NT2/D1 (cell line): ENCODE measurements around the gene CANT1.

ENCODE experiments used
- DNase-seq: peaks from one replicate; pipeline ENCODE4 v3.0.0-alpha.2; 2011; ENCODE audit warnings: low read depth, low spot score
- H3K27me3 ChIP-seq: 2 replicates; pipeline ENCODE4 v1.6.0; 2011; ENCODE audit warnings: mild to moderate bottlenecking; ENCODE audit not compliant: insufficient read length, insufficient read depth
- H3K36me3 ChIP-seq: 2 replicates; pipeline ENCODE4 v1.6.1; 2011; ENCODE audit warnings: mild to moderate bottlenecking, low read length, mixed read lengths; ENCODE audit not compliant: insufficient read depth, insufficient read length
- H3K4me1 ChIP-seq: 2 replicates; pipeline ENCODE4 v1.5.1; 2011; ENCODE audit not compliant: insufficient read depth, insufficient read length
- H3K4me3 ChIP-seq: 2 replicates; pipeline ENCODE4 v1.5.1; 2011; ENCODE audit warnings: low read depth; ENCODE audit not compliant: insufficient read length
- H3K9ac ChIP-seq: 2 replicates; pipeline ENCODE4 v1.6.0; 2011; ENCODE audit warnings: low read depth; ENCODE audit not compliant: insufficient read length
- H3K9me3 ChIP-seq: 2 replicates; pipeline ENCODE4 v1.5.1; 2011; ENCODE audit warnings: mild to moderate bottlenecking, low read length; ENCODE audit not compliant: insufficient read depth
- SUZ12 ChIP-seq: IDR thresholded peaks from 2 replicates; pipeline ENCODE4 v1.6.1; 2011; ENCODE audit not compliant: insufficient read length, insufficient read depth; ENCODE audit errors: extremely low read depth
- YY1 ChIP-seq: IDR thresholded peaks from 2 replicates; pipeline ENCODE4 v1.6.1; 2011; ENCODE audit not compliant: insufficient read length, insufficient read depth
- ZNF274 ChIP-seq: IDR thresholded peaks from 2 replicates; pipeline ENCODE4 v1.6.1; 2011; ENCODE audit warnings: mild to moderate bottlenecking, low read depth, low read length

CANT1 gene

GRCh38 chr17:79051306-79051705 lies 41.7 kb upstream of the CANT1 start:
- H3K36me3 ChIP-seq = no peaks in the 10 kb centered on the region
- H3K4me1 ChIP-seq = peaks cover 15% of the 10 kb centered on the region
- H3K9ac ChIP-seq = no peak overlapping the region
- no peak overlapping the region for H3K4me3 ChIP-seq
- H3K9me3 ChIP-seq = peaks cover 22% of the 10 kb centered on the region; the same call in 1 of the 2 replicates
- no peak for TF ChIP-seq SUZ12
- H3K27me3 ChIP-seq = no peaks in the 10 kb centered on the region
- DNase-seq = no peak

- Histone ChIP-seq H3K4me3 (no peak overlapping the region), H3K9ac (no peak overlapping the region), H3K9me3 (peaks cover 22% of the 10 kb centered on the region; the same call in 1 of the 2 replicates), H3K4me1 (peaks cover 15% of the 10 kb centered on the region), H3K27me3 (no peaks in the 10 kb centered on the region), H3K36me3 (no peaks in the 10 kb centered on the region)
- TF ChIP-seq ZNF274 = no peak
- TF ChIP-seq SUZ12 = no peak
- DNase-seq = no peak
These were observed 41.0 kb upstream of the CANT1 start for GRCh38 chr17:79050551-79050950.

- Histone ChIP-seq H3K27me3 (no peaks in the 10 kb centered on the region), H3K9me3 (peaks cover 22% of the 10 kb centered on the region; the same call in 1 of the 2 replicates), H3K36me3 (no peaks in the 10 kb centered on the region), H3K9ac (no peak overlapping the region), H3K4me3 (no peak overlapping the region), H3K4me1 (peaks cover 15% of the 10 kb centered on the region)
- no peak for DNase-seq
- TF ChIP-seq ZNF274 (no peak), SUZ12 (no peak), YY1 (no peak)
These were observed 40.3 kb upstream of the CANT1 start for GRCh38 chr17:79049821-79050220.

GRCh38 chr17:79048826-79049755 lies 39.5 kb upstream of the CANT1 start:
- no peak for TF ChIP-seq YY1
- no peak for TF ChIP-seq SUZ12
- TF ChIP-seq ZNF274 = no peak
- H3K9me3 ChIP-seq = peaks cover 15% of the 10 kb centered on the region; the same call in 1 of the 2 replicates
- no peaks in the 10 kb centered on the region for H3K36me3 ChIP-seq
- DNase-seq = no peak
- peaks cover 15% of the 10 kb centered on the region for H3K4me1 ChIP-seq
- H3K27me3 ChIP-seq = no peaks in the 10 kb centered on the region
- H3K9ac ChIP-seq = no peak overlapping the region
- H3K4me3 ChIP-seq = no peak overlapping the region

- Histone ChIP-seq H3K4me1 (peaks cover 15% of the 10 kb centered on the region), H3K4me3 (no peak overlapping the region), H3K27me3 (no peaks in the 10 kb centered on the region), H3K9me3 (peaks cover 11% of the 10 kb centered on the region; the same call in 1 of the 2 replicates), H3K9ac (no peak overlapping the region), H3K36me3 (no peaks in the 10 kb centered on the region)
- TF ChIP-seq YY1 (no peak), SUZ12 (no peak), ZNF274 (no peak)
- DNase-seq = no peak
These were observed 38.6 kb upstream of the CANT1 start for GRCh38 chr17:79047923-79048825.

GRCh38 chr17:79047291-79047920 lies 37.8 kb upstream of the CANT1 start:
- TF ChIP-seq ZNF274 = no peak
- no peak for TF ChIP-seq SUZ12
- Histone ChIP-seq H3K27me3 (no peaks in the 10 kb centered on the region), H3K36me3 (no peaks in the 10 kb centered on the region), H3K4me1 (peaks cover 15% of the 10 kb centered on the region), H3K4me3 (no peak overlapping the region), H3K9me3 (peaks cover 11% of the 10 kb centered on the region; the same call in 1 of the 2 replicates), H3K9ac (no peak overlapping the region)
- no peak for DNase-seq
